SK-N-SH (cell line): Measurements from ENCODE around the gene NKX2-3. TPM values are rescaled to one million over a fixed set of nuclear protein-coding genes. Genes with fewer than 3 reads are reported as not detected.

ENCODE experiments used
- CTCF ChIA-PET: fragments of 300-600, 350-600 bp; formaldehyde crosslinking; extraction: SDS; loops from one replicate; lab custom pipeline; 2021; lab: Yijun Ruan, JAX
- POLR2A ChIA-PET: fragments of 350-600 bp; sonication (Branson Sonifier 250); formaldehyde crosslinking; extraction: SDS; loops from one replicate; lab custom pipeline; 2020; ENCODE audit warnings: antibody characterized with exemption, inconsistent platforms; lab: Yijun Ruan, JAX
- DNase-seq: peaks from one replicate; pipeline ENCODE4 v3.0.0; 2012
- H2AFZ ChIP-seq: fragments of 200-600 bp; sonication (generic); 2 replicates; pipeline ENCODE4 v1.8.1; 2016; ENCODE audit warnings: antibody characterized with exemption, mild to moderate bottlenecking, low read depth
- H3F3A ChIP-seq: fragments of 200-600 bp; sonication (generic); replicated peaks from 2 replicates; pipeline ENCODE3; 2016; ENCODE audit warnings: antibody characterized with exemption, mild to moderate bottlenecking; ENCODE audit not compliant: insufficient read depth
- H3K27ac ChIP-seq, 2 experiments: fragments of 200-500 bp in 1 of 2; fragments of 200-600 bp in 1 of 2; sonication (Bioruptor generic) in 1 of 2; sonication (generic), shearing (Covaris generic) in 1 of 2; 2 replicates each; pipeline versions ENCODE4 v1.5.1 to v1.6.1; 2014 to 2016; ENCODE audit warnings: low read depth in 2 of 2, inconsistent platforms in 1 of 2, low read length in 1 of 2, mild to moderate bottlenecking in 1 of 2, mixed read lengths in 1 of 2
- H3K27me3 ChIP-seq: fragments of 200-600 bp; sonication (generic), shearing (Covaris generic); 2 replicates; pipeline ENCODE4 v1.6.1; 2016; ENCODE audit warnings: mixed run types; ENCODE audit not compliant: insufficient read depth
- H3K36me3 ChIP-seq, 2 experiments: fragments of 200-500 bp in 1 of 2; fragments of 200-600 bp in 1 of 2; sonication (Bioruptor generic) in 1 of 2; sonication (generic) in 1 of 2; replicated peaks in 1 of 2; 2 replicates each; pipeline versions ENCODE3 to v1.5.1; 2014 to 2016; ENCODE audit warnings: low read length in 1 of 2, mild to moderate bottlenecking in 1 of 2; ENCODE audit not compliant: insufficient read depth in 2 of 2, control insufficient read depth in 1 of 2
- H3K4me1 ChIP-seq, 2 experiments: fragments of 200-500 bp in 1 of 2; fragments of 200-600 bp in 1 of 2; sonication (Bioruptor generic) in 1 of 2; sonication (generic), shearing (Covaris generic) in 1 of 2; 2 replicates each; pipeline versions ENCODE4 v1.5.1 to v1.6.1; 2014 to 2016; ENCODE audit warnings: low read depth in 1 of 2, low read length in 1 of 2, mixed run types in 1 of 2; ENCODE audit not compliant: insufficient read depth in 2 of 2, control insufficient read depth in 1 of 2
- H3K4me2 ChIP-seq: fragments of 200-600 bp; sonication (generic), shearing (Covaris generic); 2 replicates; pipeline ENCODE4 v1.6.1; 2017; ENCODE audit warnings: mixed run types
- H3K4me3 ChIP-seq, 2 experiments: fragments of 200-500 bp in 1 of 2; fragments of 200-600 bp in 1 of 2; sonication (Bioruptor generic) in 1 of 2; sonication (generic), shearing (Covaris generic) in 1 of 2; 2 replicates each; pipeline versions ENCODE4 v1.5.1 to v1.8.1; 2014 to 2016; ENCODE audit warnings: low read depth in 2 of 2, inconsistent platforms in 1 of 2, low read length in 1 of 2, mild to moderate bottlenecking in 1 of 2, mixed read lengths in 1 of 2, moderate library complexity in 1 of 2
- H3K79me2 ChIP-seq: fragments of 200-600 bp; sonication (generic); 2 replicates; pipeline ENCODE4 v1.8.1; 2017; ENCODE audit warnings: mild to moderate bottlenecking; ENCODE audit not compliant: insufficient read depth
- H3K9ac ChIP-seq: fragments of 200-600 bp; sonication (generic); 2 replicates; pipeline ENCODE4 v1.6.1; 2017; ENCODE audit warnings: mixed run types
- H3K9me2 ChIP-seq: fragments of 200-600 bp; sonication (generic); 2 replicates; pipeline ENCODE4 v1.6.1; 2017; ENCODE audit warnings: mixed run types
- H3K9me3 ChIP-seq: fragments of 200-600 bp; sonication (generic); 2 replicates; pipeline ENCODE4 v1.6.1; 2017; ENCODE audit warnings: mixed run types, mild to moderate bottlenecking, moderate library complexity
- H4K20me1 ChIP-seq: fragments of 200-600 bp; sonication (generic); 2 replicates; pipeline ENCODE4 v1.6.1; 2017; ENCODE audit warnings: mild to moderate bottlenecking, mixed run types; ENCODE audit not compliant: insufficient read depth
- CTCF ChIP-seq: fragments of 200-600 bp; sonication (generic); IDR thresholded peaks from 2 replicates; pipeline ENCODE4 v1.6.1; 2017; ENCODE audit warnings: antibody characterized with exemption, mild to moderate bottlenecking, moderate library complexity
- ELF1 ChIP-seq: IDR thresholded peaks from 2 replicates; pipeline ENCODE4 v1.4.0; 2012
- EZH2phosphoT487 ChIP-seq: fragments of 200-600 bp; sonication (generic); IDR thresholded peaks from 2 replicates; pipeline ENCODE4 v1.6.1; 2017; ENCODE audit warnings: low read depth, mixed run types, mild to moderate bottlenecking, antibody characterized with exemption, moderate library complexity, borderline replicate concordance
- NRF1 ChIP-seq: IDR thresholded peaks from 2 replicates; pipeline ENCODE4 v1.6.1; 2012; ENCODE audit warnings: low read depth, mild to moderate bottlenecking, low read length
- RAD21 ChIP-seq: IDR thresholded peaks from 2 replicates; pipeline ENCODE4 v1.6.1; 2012; ENCODE audit warnings: mild to moderate bottlenecking, low read length
- RCOR1 ChIP-seq: fragments of 150-350 bp; IDR thresholded peaks from 2 replicates; pipeline ENCODE4 v1.6.1; 2017; ENCODE audit warnings: antibody characterized with exemption, low read length
- REST ChIP-seq: IDR thresholded peaks from 2 replicates; pipeline ENCODE4 v1.6.1; 2012; ENCODE audit warnings: mild to moderate bottlenecking, low read depth, low read length, moderate library complexity
- RFX5 ChIP-seq: IDR thresholded peaks from 2 replicates; pipeline ENCODE4 v1.6.1; 2012; ENCODE audit warnings: mild to moderate bottlenecking, improper control_type of control experiment, low read length
- WGBS: methylation state at CpG from one replicate; pipeline ENCODE4 v1.1.6; 2017; ENCODE audit warnings: low lambda C conversion rate; 5-methylcytosine and 5-hydroxymethylcytosine counted together
- polyA plus RNA-seq, 3 experiments: library from polyadenylated mRNA; depleted of rRNA; stranded (reverse); fragments of >200 nt; gene quantifications; 2 replicates each; pipeline ENCODE4 v1.2.3, GENCODE V29; 2012

The NKX2-3 gene
- polyA plus RNA-seq, 1 of the 3 experiments (the other 2 are of a cell fraction), result not detected

GRCh38 chr10:99536338-99537085, 3.8 kb downstream of the NKX2-3 start:
- Histone ChIP-seq H3K27me3 (peaks cover 95% of the 10 kb centered on the region), H3K4me2 (peak overlapping the region; percentile 71; the same call in 1 of the 2 replicates), H4K20me1 (no peaks in the 10 kb centered on the region; the same call in 1 of the 2 replicates), H2AFZ (no peak overlapping the region), H3K27ac (no peak overlapping the region), H3K9me3 (no peaks in the 10 kb centered on the region), H3K36me3 (no peaks in the 10 kb centered on the region), H3K9me2 (no peaks in the 10 kb centered on the region), H3K79me2 (no peaks in the 10 kb centered on the region), H3F3A (no peaks in the 10 kb centered on the region), H3K4me3 (peak overlapping the region in 1 of 2 experiments; percentile 2; a peak in 2 of 4 replicates), H3K9ac (no peak overlapping the region), H3K4me1 (no peaks in the 10 kb centered on the region; a peak in 1 of 4 replicates)
- 14% methylated on average over 21 of the region's 40 CpGs for WGBS
- TF ChIP-seq EZH2phosphoT487, result 0 out of 2 replicates have a peak, but pooled peaks have one; percentile 43
- TF ChIP-seq NRF1, result no peak
- TF ChIP-seq CTCF, result peak; percentile 21; the same call in 1 of the 2 replicates
- DNase-seq, result peak; percentile 71
- POLR2A ChIA-PET, result no interaction called here
- CTCF ChIA-PET, result interaction anchor here (1.1 kb wide), 1 partner anchor 75 kb away, joined by 3 read pairs; no protein-coding TSS in a partner anchor

GRCh38 chr10:99537086-99537988, 4.6 kb downstream of the NKX2-3 start:
- 26% methylated on average over 44 of the region's 64 CpGs for WGBS
- Histone ChIP-seq H3K36me3 (no peaks in the 10 kb centered on the region), H3K4me1 (no peaks in the 10 kb centered on the region; a peak in 1 of 4 replicates), H4K20me1 (no peaks in the 10 kb centered on the region; the same call in 1 of the 2 replicates), H3K79me2 (no peaks in the 10 kb centered on the region), H3K9me3 (no peaks in the 10 kb centered on the region), H3K27me3 (peaks cover 95% of the 10 kb centered on the region), H3F3A (no peaks in the 10 kb centered on the region)
- TF ChIP-seq RFX5 (no peak), RAD21 (no peak), ELF1 (no peak), RCOR1 (no peak), REST (no peak)
- TF ChIP-seq, all 33 proteins: peak for 0
- peak; percentile 52 for DNase-seq
- H3K4me3 ChIP-seq, result peak overlapping the region in 1 of 2 experiments; percentile 2; a peak in 2 of 4 replicates
- no peaks in the 10 kb centered on the region for H3K9me2 ChIP-seq
- H2AFZ ChIP-seq, result no peak overlapping the region
- H3K4me2 ChIP-seq, result peak overlapping the region; percentile 71; the same call in 1 of the 2 replicates
- ChIA-PET POLR2A (no interaction called here), CTCF (interaction anchor here (1.1 kb wide), 1 partner anchor 75 kb away, joined by 3 read pairs; no protein-coding TSS in a partner anchor)
- H3K9ac ChIP-seq, result no peak overlapping the region
- H3K27ac ChIP-seq, result no peak overlapping the region
